ENCODE results near the gene NFATC2.
A peak's percentile ranks its signal among the peaks of the same experiment; 100 is the strongest.
"Not testable (repeated sequence)": the region's sequence is repeated elsewhere in the genome, so short reads cannot be mapped to it uniquely, and the experiment has no call there.

NFATC2 gene

DNA sequence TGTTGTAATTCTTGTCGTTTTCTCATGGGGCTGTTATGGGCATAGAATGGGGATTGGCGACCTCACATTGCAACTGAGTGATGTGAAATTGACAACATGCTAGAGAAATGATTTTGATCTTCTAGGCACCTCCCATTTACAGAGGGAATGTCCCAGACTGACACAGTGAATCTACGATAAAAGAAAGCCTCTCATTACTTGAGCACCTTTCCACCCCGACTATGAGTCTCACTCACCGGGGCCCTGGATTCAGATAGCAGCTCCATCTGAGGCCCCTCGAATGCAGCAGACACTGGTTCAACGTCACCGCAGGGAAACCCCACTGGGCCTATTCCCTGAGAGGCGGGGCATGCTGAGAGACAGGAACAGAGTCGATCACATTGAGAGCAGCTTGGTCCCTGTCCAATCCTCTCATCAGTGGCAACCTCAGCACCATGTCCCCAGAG, 49.1 kb downstream of the NFATC2 start:
- DNase-seq, result peak; percentile 30 to 36

GRCh38 chr20:51492167-51493092, 50.1 kb downstream of the NFATC2 start:
- no peak for DNase-seq

- DNase-seq, result no peak
Observed at GRCh38 chr20:51491393-51491792, 51.1 kb downstream of the NFATC2 start.

GRCh38 chr20:51490635-51491034, 51.9 kb downstream of the NFATC2 start:
- DNase-seq, result no peak

- DNase-seq, result no peak
Observed at GRCh38 chr20:51489611-51490010, 52.9 kb downstream of the NFATC2 start.

DNA sequence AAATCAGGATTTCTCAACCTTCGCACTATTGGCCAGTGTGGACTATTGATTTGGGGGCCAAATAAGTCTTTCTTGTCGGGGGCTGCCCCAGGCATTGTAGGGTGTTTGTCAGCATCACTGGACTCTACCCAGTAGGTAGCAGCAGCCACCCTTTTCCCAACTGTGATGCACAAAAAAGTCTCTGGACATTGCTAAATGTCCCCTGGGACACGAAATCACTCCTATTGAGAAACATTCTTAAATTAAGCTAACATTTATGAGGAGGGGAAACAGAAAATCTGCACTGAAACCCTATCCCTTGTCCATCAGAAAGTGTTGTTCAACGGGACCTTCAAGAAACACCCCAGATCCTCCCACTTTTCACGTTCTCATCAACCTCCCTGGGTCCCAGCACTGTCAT, 54.2 kb downstream of the NFATC2 start:
- DNase-seq, result no peak

GRCh38 chr20:51487565-51488268, 54.8 kb downstream of the NFATC2 start:
- no peak for DNase-seq

DNA sequence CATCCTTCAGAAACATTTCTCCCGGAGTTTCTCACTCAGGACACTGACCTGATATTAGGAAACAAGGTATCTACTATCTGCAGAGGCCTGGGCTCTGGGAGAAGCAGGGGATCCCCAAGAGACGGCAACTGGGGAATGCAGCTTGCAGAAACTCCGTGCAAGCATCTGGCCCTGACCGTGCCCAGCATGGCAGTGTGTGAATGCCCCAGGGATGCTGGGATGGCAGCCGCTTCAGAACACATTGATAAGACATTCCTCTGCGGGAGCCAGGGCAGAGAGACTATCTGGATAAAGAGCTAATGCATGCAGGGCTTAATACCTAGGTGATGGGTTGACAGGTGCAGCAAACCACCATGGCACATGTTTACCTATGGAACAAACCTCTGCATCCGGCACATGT, 55.4 kb downstream of the NFATC2 start:
- no peak for DNase-seq

DNA sequence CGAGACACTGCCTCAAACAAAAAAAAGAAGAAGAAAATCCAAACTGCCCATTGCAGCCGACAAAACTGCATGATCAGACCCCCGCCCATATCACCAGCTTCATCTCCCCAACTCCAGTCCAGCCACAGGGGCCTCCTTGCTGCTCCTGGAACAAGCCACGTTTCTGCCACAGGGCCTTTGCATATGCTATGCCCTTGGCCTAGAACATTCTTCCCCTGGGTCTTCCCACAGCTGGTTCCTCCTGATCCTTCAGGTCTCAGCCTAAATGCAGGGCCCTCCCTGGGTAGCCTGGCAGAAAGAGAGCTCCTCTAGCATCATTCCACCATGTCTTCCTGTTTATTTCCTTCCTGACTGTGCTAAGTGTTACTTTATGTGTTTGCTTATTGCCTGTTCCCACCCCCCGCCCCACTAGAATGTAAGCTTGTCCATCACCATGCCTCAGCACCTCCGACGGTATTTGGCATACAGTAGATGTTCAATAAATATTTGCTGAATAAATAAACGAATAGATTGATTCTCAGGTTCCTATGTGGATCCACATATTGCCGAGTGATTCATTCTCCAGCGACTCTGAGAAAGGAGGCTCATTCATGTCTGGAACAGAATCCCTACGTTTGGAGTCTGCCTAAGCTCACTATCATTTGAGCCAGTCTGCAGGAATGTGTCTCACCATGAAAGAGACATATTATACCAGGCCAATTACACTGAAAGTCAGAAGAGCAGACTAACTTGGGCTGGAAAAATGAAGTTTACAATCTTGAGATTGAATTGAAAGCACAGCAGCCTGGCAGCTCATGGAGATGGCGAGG, 56.1 kb downstream of the NFATC2 start:
- no peak for DNase-seq

DNA sequence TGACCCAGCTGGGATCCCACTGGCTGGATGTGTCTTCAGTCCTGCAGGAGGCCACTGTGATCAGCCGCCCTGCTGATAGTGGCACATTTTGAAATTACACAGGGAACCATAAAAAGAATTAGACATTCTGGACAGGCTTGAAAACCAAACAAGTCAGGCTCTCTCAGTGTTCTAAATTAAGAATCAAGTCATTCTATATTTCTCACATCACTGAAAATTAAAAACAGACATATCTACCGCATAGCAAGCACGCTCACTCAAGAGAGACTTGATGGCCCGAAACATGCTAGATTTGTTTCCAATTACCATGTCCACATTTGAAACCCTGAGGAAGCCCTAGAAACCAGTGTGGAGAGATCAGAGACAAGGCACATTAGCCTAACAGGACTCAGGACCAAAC, 57.7 kb downstream of the NFATC2 start:
- DNase-seq, result no peak

- DNase-seq, result no peak
Observed at GRCh38 chr20:51484141-51484815, 58.2 kb downstream of the NFATC2 start.

GRCh38 chr20:51482836-51483473, 59.6 kb downstream of the NFATC2 start:
- no peak for DNase-seq

DNA sequence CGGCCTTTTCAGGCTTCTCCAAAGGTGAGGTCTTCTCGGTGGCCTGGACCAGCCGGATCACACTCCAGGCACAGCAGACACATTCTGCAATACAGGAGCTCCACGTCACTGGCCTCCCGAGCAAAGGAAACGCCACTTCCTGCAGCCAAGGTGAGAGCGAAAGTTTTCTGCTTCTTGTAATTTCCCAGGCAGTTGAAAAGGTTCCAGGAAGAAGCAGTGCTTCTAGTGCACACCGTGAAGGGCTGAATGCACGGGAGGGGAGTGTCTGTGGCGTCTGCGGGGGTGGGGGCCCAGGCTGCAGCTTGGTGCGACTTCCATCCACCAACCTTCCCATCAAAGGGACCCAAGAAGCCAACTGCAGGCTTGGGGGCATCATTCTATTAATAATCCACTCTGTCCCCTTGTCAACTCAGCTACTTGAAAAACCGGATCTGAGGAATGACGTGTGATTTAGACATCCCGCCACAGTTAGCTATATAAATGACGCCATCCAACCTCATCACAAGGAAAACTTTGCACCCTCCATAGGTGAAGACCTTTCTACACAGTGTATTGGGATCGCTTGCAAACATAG, 61.1 kb downstream of the NFATC2 start:
- peak; percentile 64 to 84 for DNase-seq

GRCh38 chr20:51480507-51481270, 61.8 kb downstream of the NFATC2 start:
- DNase-seq, result peak in 1 of 2 donors; percentile 58

GRCh38 chr20:51476106-51476505, 66.4 kb downstream of the NFATC2 start:
- not testable (repeated sequence) for DNase-seq

DNA sequence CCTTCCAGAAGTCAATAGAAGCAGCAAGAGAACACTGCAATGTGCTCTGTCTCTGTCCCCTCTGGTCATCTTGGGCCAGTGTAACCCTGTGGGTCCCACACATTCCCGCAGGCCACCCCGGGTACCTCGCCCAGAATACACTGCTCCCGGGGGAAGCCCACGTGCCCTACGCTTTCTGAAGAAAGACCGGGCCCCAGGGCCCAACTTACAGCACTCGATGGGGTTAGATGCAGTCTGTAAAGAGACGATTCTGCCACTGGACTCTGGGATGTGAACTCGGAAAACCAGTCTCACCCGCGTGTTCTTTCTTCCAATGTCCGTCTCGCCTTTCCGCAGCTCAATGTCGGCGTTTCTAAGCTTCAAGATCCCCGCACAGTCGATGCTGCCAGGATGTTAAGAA, 68.7 kb downstream of the NFATC2 start:
- no peak for DNase-seq

- DNase-seq, result no peak
Observed at GRCh38 chr20:51473256-51473655, 69.3 kb downstream of the NFATC2 start.

GRCh38 chr20:51470907-51471411, 71.6 kb downstream of the NFATC2 start:
- DNase-seq, result peak in 1 of 2 donors; percentile 39

DNA sequence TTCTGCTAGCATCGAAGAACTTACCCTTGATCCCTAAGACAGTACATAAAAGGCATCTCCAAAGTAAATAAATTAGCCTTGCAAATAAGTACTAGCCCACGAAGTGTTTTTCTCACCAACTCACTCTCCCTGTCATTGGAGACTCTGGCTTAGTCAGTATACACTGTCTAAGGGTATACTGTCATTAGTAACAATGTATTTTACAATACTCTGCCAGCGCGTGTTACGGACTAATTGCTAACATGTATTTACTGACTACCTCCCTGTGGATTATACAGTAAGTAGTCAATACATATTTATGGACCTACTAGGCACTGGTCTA, 72.1 kb downstream of the NFATC2 start:
- DNase-seq, result no peak

DNA sequence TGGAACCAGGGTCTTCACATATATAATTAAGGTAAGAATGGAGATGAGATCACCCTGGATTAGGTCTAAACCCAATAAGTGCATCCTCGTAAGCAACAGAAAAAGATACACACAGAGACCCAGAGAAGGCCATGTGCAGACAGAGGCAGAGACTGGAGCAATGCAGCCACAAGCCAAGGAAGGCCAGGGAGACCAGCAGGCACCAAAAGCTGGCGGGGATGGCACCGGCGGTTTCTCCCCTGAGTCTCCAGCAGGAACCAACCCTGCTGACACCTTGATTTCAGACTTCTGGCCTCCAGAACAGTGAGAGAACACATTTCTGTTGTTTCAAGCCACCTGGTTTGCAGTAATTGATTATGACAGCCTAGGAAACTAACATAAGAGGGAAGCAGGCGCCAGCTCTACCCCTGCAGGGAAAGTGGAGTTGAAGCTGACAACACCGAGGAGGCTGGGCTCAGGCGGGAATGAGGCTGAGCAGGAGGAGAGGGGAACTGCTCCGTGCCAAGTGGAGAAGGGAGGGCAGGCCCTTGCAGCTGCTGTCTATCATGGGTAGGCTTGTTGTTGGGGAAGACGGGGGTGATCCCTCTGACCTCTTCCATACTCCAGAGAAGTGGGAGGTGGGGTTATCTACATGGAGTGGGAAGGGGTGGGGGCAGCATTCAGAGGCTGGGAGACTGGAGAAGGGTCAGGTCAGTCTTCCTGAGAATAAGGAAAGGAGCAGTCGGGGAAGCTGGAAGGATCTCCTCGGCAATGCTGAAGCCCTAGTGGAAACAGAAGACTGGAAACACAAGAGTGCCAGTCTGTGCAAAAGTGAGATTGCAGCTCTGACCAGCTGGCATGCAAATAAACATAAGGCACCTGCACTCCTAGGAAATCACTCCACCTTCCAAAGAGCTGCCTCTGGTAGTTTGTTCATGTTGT, 72.7 kb downstream of the NFATC2 start:
- no peak for DNase-seq
